Spleen (tissue), 11 donors: Measurements from ENCODE around the gene P2RX1. TPM values are rescaled to one million over a fixed set of nuclear protein-coding genes. Genes with fewer than 3 reads are reported as not detected.

Experiments
- DNase-seq: peaks from one replicate; pipeline ENCODE4 v3.0.0-alpha.2; 2020
- H3K27ac ChIP-seq, 8 donors: fragments of 200-600 bp; sonication (generic) in 7 of 8; 1 replicate in 4 of 8; 2 replicates in 4 of 8; pipeline versions ENCODE4 v1.5.0 to v1.8.0; 2016 to 2021; ENCODE audit warnings: inconsistent platforms in 4 of 8, mild to moderate bottlenecking in 4 of 8, moderate library complexity in 1 of 8
- H3K27me3 ChIP-seq, 7 donors: fragments of 200-600 bp; sonication (generic) in 6 of 7; replicated peaks in 1 of 7; 1 replicate in 4 of 7; 2 replicates in 3 of 7; pipeline versions ENCODE4 v1.5.0 to v1.8.0; 2016 to 2021; ENCODE audit warnings: inconsistent platforms in 3 of 7, mild to moderate bottlenecking in 1 of 7
- H3K36me3 ChIP-seq, 6 donors: fragments of 200-600 bp; sonication (generic) in 5 of 6; 1 replicate in 4 of 6; 2 replicates in 2 of 6; pipeline versions ENCODE4 v1.5.0 to v1.8.0; 2016 to 2021; ENCODE audit warnings: inconsistent platforms in 2 of 6
- H3K4me1 ChIP-seq, 6 donors: fragments of 200-600 bp; sonication (generic) in 5 of 6; 1 replicate in 3 of 6; 2 replicates in 3 of 6; pipeline versions ENCODE4 v1.5.0 to v1.8.0; 2016 to 2021; ENCODE audit warnings: inconsistent platforms in 3 of 6
- H3K4me3 ChIP-seq, 8 donors: fragments of 200-600 bp; sonication (generic) in 7 of 8; 1 replicate in 4 of 8; 2 replicates in 4 of 8; pipeline versions ENCODE4 v1.5.0 to v1.8.0; 2016 to 2021; ENCODE audit warnings: inconsistent platforms in 4 of 8, mild to moderate bottlenecking in 4 of 8, moderate library complexity in 2 of 8
- H3K9me3 ChIP-seq, 8 donors: fragments of 200-600 bp; sonication (generic) in 7 of 8; 1 replicate in 4 of 8; 2 replicates in 4 of 8; pipeline versions ENCODE4 v1.5.0 to v1.8.0; 2016 to 2021; ENCODE audit warnings: inconsistent platforms in 4 of 8
- CTCF ChIP-seq, 11 experiments: fragments of 200-600 bp in 7 of 11; fragments of 450-650 bp in 4 of 11; sonication (generic) in 4 of 11; IDR thresholded peaks in 8 of 11; conservative IDR thresholded peaks in 3 of 11; 1 replicate in 7 of 11; 2 replicates in 4 of 11; pipeline versions ENCODE4 v1.4.0 to v1.8.0; 2016 to 2021; ENCODE audit warnings: antibody characterized with exemption in 11 of 11, inconsistent platforms in 4 of 11, mild to moderate bottlenecking in 1 of 11
- POLR2A ChIP-seq, 3 donors: fragments of 450-650 bp; IDR thresholded peaks; one replicate each; pipeline ENCODE4 v1.5.1; 2017; ENCODE audit warnings: antibody characterized with exemption in 3 of 3, mild to moderate bottlenecking in 1 of 3
- POLR2AphosphoS5 ChIP-seq, 3 donors: sonication (generic); formaldehyde crosslinking; IDR thresholded peaks; one replicate each; pipeline ENCODE4 v1.5.1; 2017; ENCODE audit warnings: antibody characterized with exemption in 3 of 3
- WGBS, 5 donors: extraction: QIAGEN DNeasy Blood & Tissue Kit in 3 of 5; methylation state at CpG; one replicate each; pipeline versions ENCODE4 v1.1.5 to v1.1.7; 2013 to 2018; 5-methylcytosine and 5-hydroxymethylcytosine counted together
- intact Hi-C: fragments of 100-400 bp; cut with DNase I; formaldehyde crosslinking; loops from one replicate; pipeline ENCODE4 v1.15.0; 2023; ENCODE audit warnings: low total_unique reads
- polyA plus RNA-seq, 3 donors: library from polyadenylated mRNA; stranded (reverse); fragments of 200-250 nt; gene quantifications; one replicate each; pipeline ENCODE4 v1.2.1, GENCODE V29; 2013
- total RNA-seq, 7 donors: library from RNA; depleted of rRNA in 3 of 7; stranded (reverse); fragments of >200 nt in 3 of 7; fragmentation: NEBNext Ultra II Directional in 4 of 7; extraction: Animal tissue kit (Norgen Biotek cat#: 25700) in 4 of 7; gene quantifications; one replicate each; pipeline versions ENCODE4 v1.1.0 to v1.2.1, GENCODE V29; 2016 to 2021
- donor health status: healthy with polysubstance abuse.
- donor health status: DM: no; HTN: no; CAD: no; lungs with moderate emphysema.
- donor health status: DM: no; HTN: no; CAD: no.
- donor health status: Bipolar disorder and iron deficiency.
- donor health status: healthy.
- donor health status: DM: no; HTN: no; CAD: no.
- donor health status: DM: yes; HTN: yes; CAD: no.

The P2RX1 gene
- total and polyA plus RNA-seq, 10 donors, result 9.2 to 46.3 (median 21.7) TPM

DNA sequence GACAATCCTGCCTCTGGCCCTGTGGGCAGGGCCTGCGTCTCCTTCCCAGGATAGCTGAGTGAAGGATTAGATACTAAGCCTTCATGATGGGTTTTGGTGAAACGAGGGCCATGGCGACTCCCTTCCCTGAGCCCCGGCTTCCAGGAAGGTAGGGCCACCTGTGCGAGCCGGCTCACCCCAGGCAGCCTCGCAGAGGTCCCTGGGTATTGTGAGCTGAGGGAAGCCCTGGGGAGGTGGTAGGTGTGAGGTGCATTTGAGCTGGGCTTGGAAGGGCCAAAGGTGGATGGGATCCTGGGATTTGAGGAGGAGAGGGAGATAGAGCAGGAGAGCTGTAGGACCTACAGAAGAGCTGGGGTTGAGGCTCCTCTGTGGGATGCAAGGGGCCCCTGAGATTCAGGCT, 6.5 kb upstream of the P2RX1 start:
- H3K4me1 ChIP-seq, result peaks cover 0 to 38% (median 12%) of the 10 kb centered on the region in 6 donors
- intact Hi-C loops, result no loop called here
- peak overlapping the region in 1 of 8 donors; percentile 21 for H3K27ac ChIP-seq
- TF ChIP-seq POLR2A (IDR thresholded peaks at IDR 0.05), result no peak
- peak in 2 of 3 donors; percentile 28 to 69 for TF ChIP-seq POLR2AphosphoS5 (IDR thresholded peaks at IDR 0.05)
- 81 to 94% (median 83%) methylated on average over 7 of the region's 7 CpGs for WGBS, 5 donors
- no peaks in the 10 kb centered on the region for H3K27me3 ChIP-seq
- H3K4me3 ChIP-seq, result no peak overlapping the region
- H3K36me3 ChIP-seq, result peaks cover 0 to 44% (median 24%) of the 10 kb centered on the region in 6 donors
- no peaks in the 10 kb centered on the region for H3K9me3 ChIP-seq
- DNase-seq, result no peak

DNA sequence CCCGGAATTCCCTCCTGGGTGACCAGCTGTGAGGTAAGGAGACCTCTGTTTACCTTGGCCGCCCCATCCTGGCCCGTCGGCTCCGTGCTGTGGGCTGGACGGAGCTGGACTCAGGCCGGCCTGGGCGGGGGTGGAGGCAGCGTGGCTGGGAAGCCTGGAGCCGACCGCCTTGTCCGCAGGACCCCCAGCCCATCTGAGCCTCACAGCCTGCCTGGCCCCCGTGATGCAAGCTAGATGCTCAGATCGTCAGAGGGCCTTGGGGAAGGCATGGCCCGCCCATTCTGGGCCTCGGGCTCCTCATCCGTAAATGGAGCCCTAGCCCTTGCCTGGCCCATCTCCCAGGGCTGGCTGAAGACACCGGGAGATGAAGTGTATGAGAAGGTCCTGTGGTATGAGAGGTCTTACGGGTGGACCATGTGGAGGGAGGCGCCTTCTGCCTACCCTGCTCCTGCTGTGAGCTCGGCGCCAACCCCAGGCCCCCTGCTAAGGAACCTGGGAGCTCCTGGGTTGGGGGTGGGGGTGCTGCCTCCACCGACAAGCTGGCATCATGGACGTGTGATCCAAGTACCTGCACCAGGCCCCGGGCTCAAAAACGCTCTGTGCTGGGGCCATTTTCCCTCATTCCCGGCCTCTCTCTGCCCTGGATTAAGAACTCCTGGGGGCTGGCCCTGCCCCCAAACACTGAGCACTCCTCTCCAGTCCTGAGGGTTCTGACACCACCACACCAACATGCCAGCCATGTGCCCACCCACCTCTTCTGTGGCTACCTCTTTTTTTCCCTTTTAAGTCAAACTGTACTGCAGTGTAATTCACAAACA, 5.4 kb upstream of the P2RX1 start:
- Histone ChIP-seq H3K27me3 (no peaks in the 10 kb centered on the region), H3K27ac (no peak overlapping the region), H3K36me3 (peaks cover 0 to 34% (median 16%) of the 10 kb centered on the region in 6 donors), H3K4me1 (peaks cover 7 to 48% (median 19%) of the 10 kb centered on the region in 6 donors), H3K9me3 (no peaks in the 10 kb centered on the region), H3K4me3 (no peak overlapping the region)
- 83 to 91% (median 91%) methylated on average over 11 to 27 of the region's 27 CpGs for WGBS, 5 donors
- no peak for DNase-seq
- intact Hi-C loops, result no loop called here
- peak in 2 of 3 donors; percentile 22 to 68 for TF ChIP-seq POLR2AphosphoS5 (IDR thresholded peaks at IDR 0.05)
- TF ChIP-seq CTCF (IDR thresholded peaks at IDR 0.05 in 8 of 11, conservative IDR thresholded peaks at IDR 0.05 in 3 of 11), result no peak

DNA sequence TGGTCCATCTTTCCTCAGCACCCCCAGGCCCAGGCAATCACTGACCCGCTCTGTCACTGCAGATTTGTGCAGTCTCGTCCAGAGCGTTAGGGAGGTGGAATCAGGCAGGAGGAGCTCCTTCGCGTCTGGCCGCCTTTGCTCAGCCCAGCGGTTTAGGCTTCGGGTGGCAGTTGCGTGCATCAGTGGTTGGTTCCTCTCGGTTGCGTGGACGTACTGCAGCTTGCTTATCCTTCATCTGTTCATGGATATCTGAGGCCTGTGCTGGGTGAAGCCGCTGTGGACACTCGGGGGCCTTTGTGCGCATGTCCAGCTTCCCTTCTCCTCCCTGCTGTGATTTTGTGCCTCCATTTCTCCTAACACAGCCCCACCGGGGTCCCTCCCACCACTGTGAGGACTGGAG, 4.7 kb upstream of the P2RX1 start:
- Histone ChIP-seq H3K27ac (no peak overlapping the region), H3K27me3 (no peaks in the 10 kb centered on the region), H3K36me3 (peaks cover 0 to 27% (median 15%) of the 10 kb centered on the region in 6 donors), H3K9me3 (no peaks in the 10 kb centered on the region), H3K4me1 (peaks cover 15 to 55% (median 26%) of the 10 kb centered on the region in 6 donors), H3K4me3 (no peak overlapping the region)
- 71 to 79% (median 76%) methylated on average over 16 of the region's 16 CpGs for WGBS, 5 donors
- intact Hi-C loops, result no loop called here
- DNase-seq, result no peak
- no peak for TF ChIP-seq POLR2A (IDR thresholded peaks at IDR 0.05)
- TF ChIP-seq POLR2AphosphoS5 (IDR thresholded peaks at IDR 0.05), result no peak
- no peak for TF ChIP-seq CTCF (IDR thresholded peaks at IDR 0.05 in 8 of 11, conservative IDR thresholded peaks at IDR 0.05 in 3 of 11)

- Histone ChIP-seq H3K9me3 (no peaks in the 10 kb centered on the region), H3K4me3 (no peak overlapping the region), H3K4me1 (peaks cover 19 to 66% (median 44%) of the 10 kb centered on the region in 6 donors), H3K36me3 (peaks cover 0 to 8% (median 3%) of the 10 kb centered on the region in 6 donors), H3K27me3 (no peaks in the 10 kb centered on the region), H3K27ac (peak overlapping the region in 4 of 8 donors; percentile 28 to 96 (median 36))
- WGBS, 5 donors, result 87 to 94% (median 89%) methylated on average over 10 to 22 of the region's 22 CpGs
- no peak for DNase-seq
- intact Hi-C loops, result no loop called here
- TF ChIP-seq POLR2AphosphoS5 (IDR thresholded peaks at IDR 0.05) (no peak), CTCF (IDR thresholded peaks at IDR 0.05 in 8 of 11, conservative IDR thresholded peaks at IDR 0.05 in 3 of 11) (no peak), POLR2A (IDR thresholded peaks at IDR 0.05) (no peak)
These were observed 2.9 kb upstream of the P2RX1 start for GRCh38 chr17:3919123-3919624.
